HTR-8/SVneo (cell line): ENCODE data around the gene SLC3A2.
"Not testable (repeated sequence)": the region's sequence is repeated elsewhere in the genome, so short reads cannot be mapped to it uniquely, and the experiment has no call there.

Experiments
- DNase-seq: peaks from one replicate; pipeline ENCODE4 v3.0.0; 2011; ENCODE audit warnings: low spot score, mixed read lengths; ENCODE audit not compliant: insufficient read length
- FAIRE-seq: peaks from 2 replicates; lab custom pipeline; 2011; peaks lifted over from hg19 to GRCh38; lab: Jason Lieb, UNC

SLC3A2 gene

DNA sequence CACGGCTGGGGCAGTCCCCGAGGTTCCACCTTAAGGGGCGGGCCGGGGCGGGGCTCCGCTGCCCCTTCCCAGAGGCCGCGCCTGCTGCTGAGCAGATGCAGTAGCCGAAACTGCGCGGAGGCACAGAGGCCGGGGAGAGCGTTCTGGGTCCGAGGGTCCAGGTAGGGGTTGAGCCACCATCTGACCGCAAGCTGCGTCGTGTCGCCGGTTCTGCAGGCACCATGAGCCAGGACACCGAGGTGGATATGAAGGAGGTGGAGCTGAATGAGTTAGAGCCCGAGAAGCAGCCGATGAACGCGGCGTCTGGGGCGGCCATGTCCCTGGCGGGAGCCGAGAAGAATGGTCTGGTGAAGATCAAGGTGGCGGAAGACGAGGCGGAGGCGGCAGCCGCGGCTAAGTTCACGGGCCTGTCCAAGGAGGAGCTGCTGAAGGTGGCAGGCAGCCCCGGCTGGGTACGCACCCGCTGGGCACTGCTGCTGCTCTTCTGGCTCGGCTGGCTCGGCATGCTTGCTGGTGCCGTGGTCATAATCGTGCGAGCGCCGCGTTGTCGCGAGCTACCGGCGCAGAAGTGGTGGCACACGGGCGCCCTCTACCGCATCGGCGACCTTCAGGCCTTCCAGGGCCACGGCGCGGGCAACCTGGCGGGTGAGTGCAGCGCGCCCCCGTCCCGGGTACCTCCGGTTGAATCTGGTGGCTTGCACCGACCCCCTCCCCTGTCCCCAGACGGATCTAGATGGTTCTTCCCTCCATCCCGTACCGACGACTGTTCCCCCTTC lies at the start of gene SLC3A2:
SLC3A2 (plus strand) TSS at position 94 of the 776 bp plus-strand sequence; CDS start at position 222, 128 bp downstream.
- DNase-seq (peak; percentile 78), FAIRE-seq (no peak)

DNA sequence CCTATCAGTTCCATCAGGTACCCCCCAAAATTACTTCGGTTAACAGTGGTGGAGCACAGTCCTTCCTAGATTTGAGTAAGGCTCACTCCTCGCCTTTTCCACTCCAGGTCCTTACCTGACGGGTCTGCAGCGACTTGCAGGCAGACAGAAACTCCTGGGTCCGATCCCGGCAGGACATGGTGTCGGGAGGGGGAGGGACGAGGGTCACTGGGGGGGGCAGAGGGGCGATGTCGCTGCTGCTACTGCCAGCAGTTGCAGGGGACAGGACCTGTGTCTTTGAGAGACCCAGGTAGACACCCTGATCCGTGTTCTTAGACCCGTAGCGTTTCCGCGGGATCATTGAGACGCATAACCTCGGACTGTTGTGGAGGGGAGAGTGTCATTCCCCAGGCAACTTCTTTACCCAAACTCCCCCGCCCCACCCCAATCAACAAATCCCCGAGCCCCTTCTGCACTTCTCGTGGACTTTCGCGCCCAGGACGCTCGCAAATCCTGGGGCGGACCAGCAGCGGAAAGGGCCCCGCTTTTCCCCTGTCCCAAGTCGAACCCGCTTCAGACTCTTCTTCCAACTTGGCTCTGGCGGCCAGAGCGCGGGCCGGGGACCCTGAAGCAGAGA lies 49.7 kb upstream of the SLC3A2 start:
- DNase-seq (peak; percentile 40), FAIRE-seq (no peak)

DNA sequence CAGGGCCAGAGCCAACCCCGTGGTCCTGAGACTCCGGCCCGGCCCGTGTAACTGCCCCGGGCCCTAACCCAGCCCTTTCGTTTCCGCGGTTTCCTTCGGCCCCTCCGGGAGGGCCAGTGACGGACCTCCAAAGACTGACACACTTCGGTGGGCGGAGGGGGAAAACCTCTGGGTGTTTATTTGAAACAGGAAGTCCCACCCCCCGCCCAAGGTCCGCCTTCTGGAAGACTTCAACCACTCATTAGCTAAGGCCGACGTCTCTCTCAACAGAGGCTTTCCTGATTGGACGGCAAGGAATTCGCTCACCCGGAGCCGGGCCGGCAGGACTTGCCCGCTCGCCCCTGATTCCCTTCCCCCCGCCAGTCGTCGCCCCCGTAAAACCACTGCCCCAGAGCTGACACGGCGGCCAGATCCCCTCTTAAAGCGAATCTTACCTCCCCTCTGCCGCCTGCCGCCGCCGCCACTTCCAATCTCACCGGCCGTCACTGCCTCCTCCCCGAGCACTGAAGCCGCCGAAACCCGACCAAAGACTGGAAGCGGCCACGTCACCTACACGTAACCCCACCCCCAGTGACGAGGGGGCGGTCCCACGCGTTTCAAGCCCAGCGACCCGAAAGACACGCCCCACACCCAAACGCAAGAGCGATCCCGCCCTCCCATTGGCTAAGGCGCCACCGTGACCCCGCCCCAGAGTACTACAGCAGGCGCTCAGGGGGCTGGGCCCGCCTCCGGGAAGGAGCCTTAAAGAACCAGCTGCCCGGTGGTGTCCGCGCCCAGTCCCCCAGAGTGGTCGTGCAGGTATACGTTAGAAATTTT lies 49.0 kb upstream of the SLC3A2 start, which contains the start of gene STX5:
STX5 (minus strand) TSS at position 532 of the 816 bp plus-strand sequence. CDS start 808 bp downstream, outside the sequence.
- no peak for FAIRE-seq
- DNase-seq = peak; percentile 92

DNA sequence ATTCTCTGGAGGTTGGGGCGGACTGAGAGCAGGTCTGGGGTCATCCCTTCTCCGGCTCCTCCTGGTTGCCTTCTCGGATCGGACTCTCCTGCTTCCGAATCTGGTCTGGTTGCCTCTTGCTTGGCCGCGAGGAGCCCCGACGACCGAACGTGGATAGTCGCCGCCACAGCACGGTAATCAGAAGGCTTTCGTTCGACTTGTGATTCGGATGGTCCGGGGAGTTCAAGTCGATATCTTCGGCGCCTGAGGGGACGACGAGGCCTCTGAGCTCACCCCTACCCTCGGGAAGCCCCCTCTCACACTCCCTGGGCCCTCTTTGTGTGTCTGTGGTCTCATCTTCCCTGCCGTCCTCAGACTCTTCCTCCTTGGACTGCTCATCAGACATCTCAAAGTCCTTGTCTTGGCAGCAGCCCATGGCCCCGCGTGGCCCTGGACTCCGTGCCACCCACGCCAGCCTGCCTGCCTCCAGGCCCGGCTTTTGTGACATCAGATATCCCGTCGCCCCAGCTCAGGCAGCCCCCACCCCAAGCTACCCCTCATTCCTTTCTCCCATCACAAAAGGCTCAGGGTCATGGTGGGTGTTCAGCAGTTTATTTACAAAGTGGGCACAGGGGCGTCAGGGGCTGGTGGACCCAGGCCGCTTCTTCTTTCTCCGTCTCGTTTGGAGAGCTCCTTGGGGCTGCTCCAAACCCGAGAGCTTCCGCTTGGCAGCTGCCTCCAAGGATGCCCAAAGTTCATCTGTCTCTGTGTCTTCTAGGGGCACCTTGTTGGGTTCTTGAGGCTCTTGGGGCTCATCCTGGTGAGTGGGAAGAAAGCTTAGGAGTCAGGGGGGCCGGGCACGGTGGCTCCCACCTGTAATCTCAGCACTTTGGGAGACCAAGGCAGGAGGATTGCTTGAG lies 48.1 kb upstream of the SLC3A2 start, which contains the start of gene TEX54:
TEX54 (minus strand) TSS at position 506 of the 899 bp plus-strand sequence.
- DNase-seq (no peak), FAIRE-seq (no peak)

- DNase-seq (no peak), FAIRE-seq (no peak)
These were observed 45.4 kb upstream of the SLC3A2 start for GRCh38 chr11:62835336-62835735.

DNA sequence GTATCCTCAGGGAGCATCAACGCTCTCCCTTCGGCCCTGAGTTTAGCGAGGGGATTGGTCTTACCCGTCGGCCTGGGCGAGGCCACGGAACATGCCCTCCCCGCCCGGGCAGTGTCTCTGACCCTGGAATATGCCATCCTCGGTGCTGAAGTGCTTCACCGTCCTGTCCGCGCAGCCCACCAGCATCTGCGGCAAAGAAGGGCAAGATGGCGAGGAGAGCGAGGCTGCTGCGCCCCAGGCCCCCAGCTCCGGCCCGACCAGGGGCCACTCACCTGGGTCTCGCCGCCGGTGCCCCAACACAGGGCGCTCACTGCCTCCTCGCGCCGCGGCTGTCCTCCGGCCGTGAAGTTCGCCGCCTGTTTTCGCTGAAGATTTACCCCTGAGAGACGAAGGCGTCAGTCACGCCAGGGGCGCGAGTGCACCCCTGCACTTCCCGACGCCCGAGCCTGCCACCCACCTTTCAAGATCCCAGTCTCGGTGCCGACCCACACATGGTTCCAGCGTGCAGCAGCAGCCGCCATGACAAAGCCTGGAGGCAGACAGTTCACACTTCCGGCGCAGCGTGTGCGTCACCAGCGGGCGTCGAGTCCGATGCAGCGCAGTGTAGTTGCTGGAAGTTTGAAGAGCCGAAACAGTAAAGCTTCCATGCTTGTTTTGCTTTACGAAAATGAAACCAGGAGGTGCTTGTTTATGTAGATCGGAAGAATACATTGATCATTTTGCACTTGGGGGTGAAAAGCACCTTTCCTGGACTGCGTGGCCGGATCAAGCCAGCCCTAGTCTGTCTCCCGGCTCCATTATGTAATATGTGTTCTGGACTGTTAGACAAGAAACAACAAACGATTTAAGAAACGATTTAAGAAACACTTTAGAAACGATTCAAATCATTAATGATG lies 41.4 kb upstream of the SLC3A2 start, which contains the start of gene WDR74:
WDR74 (minus strand) TSS at position 541 of the 896 bp plus-strand sequence; CDS start at position 521, 20 bp downstream.
- DNase-seq (peak; percentile 84), FAIRE-seq (no peak)

DNA sequence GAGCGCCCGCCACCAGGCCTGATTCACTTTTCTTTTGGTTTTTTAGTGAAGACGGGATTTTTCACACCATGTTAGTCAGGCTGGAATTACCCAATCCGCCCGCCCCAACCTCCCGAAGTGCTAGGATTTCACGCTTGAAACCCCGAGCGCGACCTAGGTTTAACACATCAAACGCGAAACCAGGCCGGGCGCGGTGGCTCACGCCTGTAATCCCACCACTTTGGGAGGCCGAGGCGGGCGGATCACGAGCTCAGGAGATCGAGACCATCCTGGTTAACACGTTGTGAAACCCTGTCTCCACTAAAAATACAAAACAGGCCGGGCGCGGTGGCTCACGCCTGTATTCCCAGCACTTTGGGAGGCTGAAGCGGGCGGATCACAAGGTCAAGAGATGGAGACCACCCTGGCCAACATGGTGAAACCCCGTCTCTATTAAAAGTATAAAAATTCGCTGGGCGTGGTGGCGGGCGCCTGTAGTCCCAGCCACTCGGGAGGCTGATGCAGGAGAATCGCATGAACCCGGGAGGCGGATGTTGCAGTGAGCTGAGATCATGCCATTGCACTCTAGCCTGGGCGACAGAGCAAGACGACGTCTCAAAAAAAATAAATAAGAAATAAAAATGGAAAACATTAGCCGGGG lies 39.9 kb upstream of the SLC3A2 start:
- not testable (repeated sequence) for FAIRE-seq, DNase-seq

GRCh38 chr11:62841361-62842170 lies 39.1 kb upstream of the SLC3A2 start:
- FAIRE-seq = peak; percentile 95
- DNase-seq = peak; percentile 89

DNA sequence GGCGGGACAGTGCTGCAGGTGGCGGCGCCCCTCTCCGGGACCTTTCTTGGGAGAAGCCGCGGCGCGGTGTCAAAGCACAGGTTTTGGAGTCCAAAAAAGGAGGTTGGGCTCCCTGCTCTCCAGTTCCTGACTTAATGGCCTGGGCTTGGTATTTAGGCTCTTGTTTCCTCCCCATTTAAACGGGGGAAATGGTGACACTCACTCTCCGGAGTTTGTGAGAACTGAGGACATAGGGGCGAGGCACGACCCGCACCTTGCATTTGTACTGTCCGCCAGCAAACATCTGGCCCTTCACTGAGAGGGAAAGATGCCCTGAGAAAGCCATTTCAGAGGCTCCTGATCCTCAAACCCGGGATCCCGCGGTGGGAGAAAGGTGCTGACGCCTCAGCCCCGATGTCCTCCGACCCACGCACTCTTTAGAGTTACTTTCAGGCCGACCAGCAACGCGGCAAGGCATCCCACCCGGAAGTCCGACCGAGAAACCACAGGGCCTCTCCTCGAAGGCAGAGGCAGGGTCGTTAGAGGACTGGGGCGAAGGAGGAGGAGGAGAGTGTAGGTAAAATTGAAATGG lies 38.4 kb upstream of the SLC3A2 start:
- FAIRE-seq (no peak), DNase-seq (no peak)

- not testable (repeated sequence) for FAIRE-seq, DNase-seq
These were observed 37.8 kb upstream of the SLC3A2 start for GRCh38 chr11:62842891-62843290.

GRCh38 chr11:62843466-62843865 lies 37.2 kb upstream of the SLC3A2 start:
- FAIRE-seq (no peak), DNase-seq (no peak)

- no peak for FAIRE-seq
- no peak for DNase-seq
These were observed 36.5 kb upstream of the SLC3A2 start for GRCh38 chr11:62844154-62844553.

DNA sequence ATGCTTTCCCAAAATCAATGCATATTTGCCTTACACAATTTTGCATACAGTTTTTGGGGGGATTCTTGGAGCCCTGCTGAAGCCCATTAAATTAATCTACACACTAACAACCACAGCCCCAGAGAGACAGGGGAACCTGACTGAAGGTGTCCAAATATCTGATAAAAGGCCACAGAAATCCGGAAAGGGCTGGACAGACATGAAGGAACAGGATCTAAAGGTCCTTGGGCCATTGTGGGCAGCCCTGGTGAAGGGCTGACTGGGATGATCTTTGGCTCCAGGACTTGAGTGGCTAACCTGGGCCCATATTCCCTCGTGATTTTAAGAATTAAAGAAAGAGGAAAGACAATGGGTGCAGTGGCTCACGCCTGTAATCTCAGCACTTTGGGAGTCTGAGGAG lies 34.5 kb upstream of the SLC3A2 start:
- DNase-seq = no peak

DNA sequence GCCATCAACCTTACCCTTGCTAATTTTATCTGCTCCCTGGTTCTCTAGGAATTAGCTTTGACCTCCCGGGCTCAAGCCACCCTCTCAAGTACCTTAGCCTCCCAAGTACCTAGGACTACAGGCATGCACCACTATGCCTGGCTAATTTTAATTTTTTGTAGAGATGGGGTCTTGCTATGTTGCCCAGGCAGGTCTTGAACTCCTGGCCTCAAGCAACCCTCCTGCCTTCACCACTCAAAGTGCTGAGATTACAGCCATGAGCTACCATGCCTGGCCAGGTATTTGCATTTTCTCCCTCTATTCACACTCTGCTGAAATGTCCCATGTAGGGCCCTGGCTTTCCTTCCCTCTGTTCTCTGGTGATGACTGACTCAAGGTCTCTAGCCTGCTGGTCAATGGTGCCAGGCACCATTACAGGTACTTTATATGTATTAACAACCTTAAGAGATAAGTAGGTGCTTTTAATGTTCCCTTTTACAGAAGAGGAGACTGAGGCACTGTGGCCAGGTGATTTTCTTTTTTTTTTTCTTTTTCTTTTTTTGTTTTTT lies 32.9 kb upstream of the SLC3A2 start:
- no peak for DNase-seq
- FAIRE-seq = no peak

More for the DNA sequence above, 34.5 kb upstream of the SLC3A2 start:
- FAIRE-seq = no peak

DNA sequence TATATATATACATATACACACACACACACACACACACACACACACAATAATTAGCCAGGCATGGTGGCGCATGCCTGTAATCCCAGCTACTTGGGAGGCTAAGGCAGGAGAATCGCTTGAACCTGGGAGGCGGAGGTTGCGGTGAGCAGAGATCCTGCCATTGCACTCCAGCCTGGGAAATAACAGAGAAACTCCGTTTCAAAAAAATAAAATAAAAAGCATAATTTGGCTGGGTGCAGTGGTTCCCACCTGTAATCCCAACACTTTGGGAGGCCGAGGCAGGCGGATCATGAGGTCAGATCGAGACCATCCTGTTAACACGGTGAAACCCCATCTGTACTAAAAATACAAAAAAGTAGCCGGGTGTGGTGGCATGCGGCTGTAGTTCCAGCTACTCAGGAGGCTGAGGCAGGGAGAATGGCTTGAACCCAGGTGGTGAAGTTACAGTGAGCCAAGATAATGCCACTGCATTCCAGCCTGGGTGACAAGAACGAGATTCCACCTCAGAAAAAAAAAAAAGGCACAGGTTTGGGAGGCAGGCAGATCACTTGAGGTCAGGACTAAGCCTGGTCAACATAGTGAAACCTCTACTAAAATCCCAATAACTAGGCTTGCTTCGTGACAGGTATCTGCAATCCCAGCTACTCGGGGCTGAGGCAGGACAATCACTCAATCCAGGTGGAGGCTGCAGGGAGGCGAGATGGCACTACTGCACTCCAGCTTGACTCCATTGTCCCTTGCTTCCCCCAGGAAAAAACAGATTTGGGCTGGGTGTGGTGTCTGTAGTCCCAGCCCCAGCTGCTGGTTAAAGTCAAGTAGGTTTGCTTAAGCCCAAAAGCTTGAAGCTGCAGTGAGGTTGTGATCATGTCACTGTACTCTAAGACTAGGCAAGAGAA lies 29.5 kb upstream of the SLC3A2 start:
- no peak for FAIRE-seq
- DNase-seq = no peak
